CD4-positive, alpha-beta T cell treated with Interleukin-2 at 100 ng/mL for 4 hours (primary cell): ENCODE data around the gene DESI2.

ENCODE experiments used
- DNase-seq: peaks from one replicate; pipeline ENCODE4 v3.0.0-alpha.2; 2020; ENCODE audit warnings: low spot score

Gene DESI2

GRCh38 chr1:244652623-244653438, at the start of gene DESI2:
TSS of gene DESI2 (plus strand) at chr1:244653126. CDS start at chr1:244653314, 188 bp downstream.
- peak; percentile 99 for DNase-seq

GRCh38 chr1:244603498-244603897, 49.4 kb upstream of the DESI2 start:
- DNase-seq = peak; percentile 52

GRCh38 chr1:244605835-244606370, 47.0 kb upstream of the DESI2 start:
- DNase-seq = no peak

- DNase-seq = no peak
Measured at GRCh38 chr1:244614113-244614836, 38.7 kb upstream of the DESI2 start.

GRCh38 chr1:244614879-244615278, 38.0 kb upstream of the DESI2 start:
- DNase-seq = no peak

- no peak for DNase-seq
Measured at GRCh38 chr1:244615301-244615700, 37.6 kb upstream of the DESI2 start.

- DNase-seq = no peak
Measured at GRCh38 chr1:244626709-244627108, 26.2 kb upstream of the DESI2 start.

GRCh38 chr1:244628789-244629188, 24.1 kb upstream of the DESI2 start:
- no peak for DNase-seq

GRCh38 chr1:244633140-244633539, 19.8 kb upstream of the DESI2 start:
- no peak for DNase-seq

- DNase-seq = no peak
Measured at GRCh38 chr1:244634546-244634945, 18.4 kb upstream of the DESI2 start.

GRCh38 chr1:244636488-244637259, 16.3 kb upstream of the DESI2 start:
- DNase-seq = no peak

GRCh38 chr1:244639561-244639960, 13.4 kb upstream of the DESI2 start:
- DNase-seq = no peak

- no peak for DNase-seq
Measured at GRCh38 chr1:244640917-244641316, 12.0 kb upstream of the DESI2 start.

- DNase-seq = no peak
Measured at GRCh38 chr1:244642526-244642925, 10.4 kb upstream of the DESI2 start.

- no peak for DNase-seq
Measured at GRCh38 chr1:244642988-244643387, 9.9 kb upstream of the DESI2 start.

- no peak for DNase-seq
Measured at GRCh38 chr1:244645414-244645813, 7.5 kb upstream of the DESI2 start.

- DNase-seq = no peak
Measured at GRCh38 chr1:244645890-244646289, 7.0 kb upstream of the DESI2 start.

GRCh38 chr1:244647819-244648218, 5.1 kb upstream of the DESI2 start:
- DNase-seq = no peak

- no peak for DNase-seq
Measured at GRCh38 chr1:244651956-244652622, 837 bp upstream of the DESI2 start.

- DNase-seq = no peak
Measured at GRCh38 chr1:244653439-244654107, 647 bp downstream of the DESI2 start.
